ENCODE measurements around the gene NME8.

DNA sequence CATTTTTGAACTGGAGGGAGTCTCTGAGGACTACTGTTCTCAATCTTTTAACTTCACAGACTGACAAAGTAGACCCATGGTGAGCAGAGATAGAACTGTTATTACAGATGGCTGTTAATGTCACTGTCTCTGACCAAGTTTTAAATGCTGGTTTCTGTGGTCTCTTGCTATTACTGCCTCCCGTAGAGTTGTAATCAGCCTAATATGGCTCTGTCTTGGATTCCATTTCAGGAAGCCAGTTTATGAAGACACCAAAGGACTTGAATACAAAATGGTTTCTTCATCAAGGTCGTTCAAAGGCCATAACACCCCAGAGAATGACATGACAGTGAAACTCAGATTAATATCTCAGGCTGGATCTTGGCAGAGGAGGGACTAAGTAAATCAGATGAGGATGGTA, 64.4 kb downstream of the NME8 start:
- TF ChIP-seq EZH2 (IDR thresholded peaks at IDR 0.05; ENCODE audit: low read depth, unreplicated experiment) (no peak), EZH2phosphoT487 (IDR thresholded peaks at IDR 0.05; ENCODE audit: unreplicated experiment) (no peak), CREB1 (CRISPR knock-in tag; IDR thresholded peaks at IDR 0.05; ENCODE audit: low read depth) (no peak), POLR2AphosphoS5 (IDR thresholded peaks at IDR 0.05; ENCODE audit: low read depth) (no peak), JUNB (IDR thresholded peaks at IDR 0.05; ENCODE audit: unreplicated experiment) (no peak), ZNF331 (CRISPR knock-in tag; IDR thresholded peaks at IDR 0.05; ENCODE audit: low read depth) (no peak)
- TF ChIP-seq, protein P1, sequence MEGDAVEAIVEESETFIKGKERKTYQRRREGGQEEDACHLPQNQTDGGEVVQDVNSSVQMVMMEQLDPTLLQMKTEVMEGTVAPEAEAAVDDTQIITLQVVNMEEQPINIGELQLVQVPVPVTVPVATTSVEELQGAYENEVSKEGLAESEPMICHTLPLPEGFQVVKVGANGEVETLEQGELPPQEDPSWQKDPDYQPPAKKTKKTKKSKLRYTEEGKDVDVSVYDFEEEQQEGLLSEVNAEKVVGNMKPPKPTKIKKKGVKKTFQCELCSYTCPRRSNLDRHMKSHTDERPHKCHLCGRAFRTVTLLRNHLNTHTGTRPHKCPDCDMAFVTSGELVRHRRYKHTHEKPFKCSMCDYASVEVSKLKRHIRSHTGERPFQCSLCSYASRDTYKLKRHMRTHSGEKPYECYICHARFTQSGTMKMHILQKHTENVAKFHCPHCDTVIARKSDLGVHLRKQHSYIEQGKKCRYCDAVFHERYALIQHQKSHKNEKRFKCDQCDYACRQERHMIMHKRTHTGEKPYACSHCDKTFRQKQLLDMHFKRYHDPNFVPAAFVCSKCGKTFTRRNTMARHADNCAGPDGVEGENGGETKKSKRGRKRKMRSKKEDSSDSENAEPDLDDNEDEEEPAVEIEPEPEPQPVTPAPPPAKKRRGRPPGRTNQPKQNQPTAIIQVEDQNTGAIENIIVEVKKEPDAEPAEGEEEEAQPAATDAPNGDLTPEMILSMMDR (conservative IDR thresholded peaks at IDR 0.05; ENCODE audit: low read depth in 2 of 2) = no peak
- TF ChIP-seq, protein P2, sequence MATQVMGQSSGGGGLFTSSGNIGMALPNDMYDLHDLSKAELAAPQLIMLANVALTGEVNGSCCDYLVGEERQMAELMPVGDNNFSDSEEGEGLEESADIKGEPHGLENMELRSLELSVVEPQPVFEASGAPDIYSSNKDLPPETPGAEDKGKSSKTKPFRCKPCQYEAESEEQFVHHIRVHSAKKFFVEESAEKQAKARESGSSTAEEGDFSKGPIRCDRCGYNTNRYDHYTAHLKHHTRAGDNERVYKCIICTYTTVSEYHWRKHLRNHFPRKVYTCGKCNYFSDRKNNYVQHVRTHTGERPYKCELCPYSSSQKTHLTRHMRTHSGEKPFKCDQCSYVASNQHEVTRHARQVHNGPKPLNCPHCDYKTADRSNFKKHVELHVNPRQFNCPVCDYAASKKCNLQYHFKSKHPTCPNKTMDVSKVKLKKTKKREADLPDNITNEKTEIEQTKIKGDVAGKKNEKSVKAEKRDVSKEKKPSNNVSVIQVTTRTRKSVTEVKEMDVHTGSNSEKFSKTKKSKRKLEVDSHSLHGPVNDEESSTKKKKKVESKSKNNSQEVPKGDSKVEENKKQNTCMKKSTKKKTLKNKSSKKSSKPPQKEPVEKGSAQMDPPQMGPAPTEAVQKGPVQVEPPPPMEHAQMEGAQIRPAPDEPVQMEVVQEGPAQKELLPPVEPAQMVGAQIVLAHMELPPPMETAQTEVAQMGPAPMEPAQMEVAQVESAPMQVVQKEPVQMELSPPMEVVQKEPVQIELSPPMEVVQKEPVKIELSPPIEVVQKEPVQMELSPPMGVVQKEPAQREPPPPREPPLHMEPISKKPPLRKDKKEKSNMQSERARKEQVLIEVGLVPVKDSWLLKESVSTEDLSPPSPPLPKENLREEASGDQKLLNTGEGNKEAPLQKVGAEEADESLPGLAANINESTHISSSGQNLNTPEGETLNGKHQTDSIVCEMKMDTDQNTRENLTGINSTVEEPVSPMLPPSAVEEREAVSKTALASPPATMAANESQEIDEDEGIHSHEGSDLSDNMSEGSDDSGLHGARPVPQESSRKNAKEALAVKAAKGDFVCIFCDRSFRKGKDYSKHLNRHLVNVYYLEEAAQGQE (IDR thresholded peaks at IDR 0.05; ENCODE audit: unreplicated experiment) = no peak
- TF ChIP-seq, protein P3, sequence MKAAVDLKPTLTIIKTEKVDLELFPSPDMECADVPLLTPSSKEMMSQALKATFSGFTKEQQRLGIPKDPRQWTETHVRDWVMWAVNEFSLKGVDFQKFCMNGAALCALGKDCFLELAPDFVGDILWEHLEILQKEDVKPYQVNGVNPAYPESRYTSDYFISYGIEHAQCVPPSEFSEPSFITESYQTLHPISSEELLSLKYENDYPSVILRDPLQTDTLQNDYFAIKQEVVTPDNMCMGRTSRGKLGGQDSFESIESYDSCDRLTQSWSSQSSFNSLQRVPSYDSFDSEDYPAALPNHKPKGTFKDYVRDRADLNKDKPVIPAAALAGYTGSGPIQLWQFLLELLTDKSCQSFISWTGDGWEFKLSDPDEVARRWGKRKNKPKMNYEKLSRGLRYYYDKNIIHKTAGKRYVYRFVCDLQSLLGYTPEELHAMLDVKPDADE (IDR thresholded peaks at IDR 0.05) = no peak
- TF ChIP-seq, protein P4, sequence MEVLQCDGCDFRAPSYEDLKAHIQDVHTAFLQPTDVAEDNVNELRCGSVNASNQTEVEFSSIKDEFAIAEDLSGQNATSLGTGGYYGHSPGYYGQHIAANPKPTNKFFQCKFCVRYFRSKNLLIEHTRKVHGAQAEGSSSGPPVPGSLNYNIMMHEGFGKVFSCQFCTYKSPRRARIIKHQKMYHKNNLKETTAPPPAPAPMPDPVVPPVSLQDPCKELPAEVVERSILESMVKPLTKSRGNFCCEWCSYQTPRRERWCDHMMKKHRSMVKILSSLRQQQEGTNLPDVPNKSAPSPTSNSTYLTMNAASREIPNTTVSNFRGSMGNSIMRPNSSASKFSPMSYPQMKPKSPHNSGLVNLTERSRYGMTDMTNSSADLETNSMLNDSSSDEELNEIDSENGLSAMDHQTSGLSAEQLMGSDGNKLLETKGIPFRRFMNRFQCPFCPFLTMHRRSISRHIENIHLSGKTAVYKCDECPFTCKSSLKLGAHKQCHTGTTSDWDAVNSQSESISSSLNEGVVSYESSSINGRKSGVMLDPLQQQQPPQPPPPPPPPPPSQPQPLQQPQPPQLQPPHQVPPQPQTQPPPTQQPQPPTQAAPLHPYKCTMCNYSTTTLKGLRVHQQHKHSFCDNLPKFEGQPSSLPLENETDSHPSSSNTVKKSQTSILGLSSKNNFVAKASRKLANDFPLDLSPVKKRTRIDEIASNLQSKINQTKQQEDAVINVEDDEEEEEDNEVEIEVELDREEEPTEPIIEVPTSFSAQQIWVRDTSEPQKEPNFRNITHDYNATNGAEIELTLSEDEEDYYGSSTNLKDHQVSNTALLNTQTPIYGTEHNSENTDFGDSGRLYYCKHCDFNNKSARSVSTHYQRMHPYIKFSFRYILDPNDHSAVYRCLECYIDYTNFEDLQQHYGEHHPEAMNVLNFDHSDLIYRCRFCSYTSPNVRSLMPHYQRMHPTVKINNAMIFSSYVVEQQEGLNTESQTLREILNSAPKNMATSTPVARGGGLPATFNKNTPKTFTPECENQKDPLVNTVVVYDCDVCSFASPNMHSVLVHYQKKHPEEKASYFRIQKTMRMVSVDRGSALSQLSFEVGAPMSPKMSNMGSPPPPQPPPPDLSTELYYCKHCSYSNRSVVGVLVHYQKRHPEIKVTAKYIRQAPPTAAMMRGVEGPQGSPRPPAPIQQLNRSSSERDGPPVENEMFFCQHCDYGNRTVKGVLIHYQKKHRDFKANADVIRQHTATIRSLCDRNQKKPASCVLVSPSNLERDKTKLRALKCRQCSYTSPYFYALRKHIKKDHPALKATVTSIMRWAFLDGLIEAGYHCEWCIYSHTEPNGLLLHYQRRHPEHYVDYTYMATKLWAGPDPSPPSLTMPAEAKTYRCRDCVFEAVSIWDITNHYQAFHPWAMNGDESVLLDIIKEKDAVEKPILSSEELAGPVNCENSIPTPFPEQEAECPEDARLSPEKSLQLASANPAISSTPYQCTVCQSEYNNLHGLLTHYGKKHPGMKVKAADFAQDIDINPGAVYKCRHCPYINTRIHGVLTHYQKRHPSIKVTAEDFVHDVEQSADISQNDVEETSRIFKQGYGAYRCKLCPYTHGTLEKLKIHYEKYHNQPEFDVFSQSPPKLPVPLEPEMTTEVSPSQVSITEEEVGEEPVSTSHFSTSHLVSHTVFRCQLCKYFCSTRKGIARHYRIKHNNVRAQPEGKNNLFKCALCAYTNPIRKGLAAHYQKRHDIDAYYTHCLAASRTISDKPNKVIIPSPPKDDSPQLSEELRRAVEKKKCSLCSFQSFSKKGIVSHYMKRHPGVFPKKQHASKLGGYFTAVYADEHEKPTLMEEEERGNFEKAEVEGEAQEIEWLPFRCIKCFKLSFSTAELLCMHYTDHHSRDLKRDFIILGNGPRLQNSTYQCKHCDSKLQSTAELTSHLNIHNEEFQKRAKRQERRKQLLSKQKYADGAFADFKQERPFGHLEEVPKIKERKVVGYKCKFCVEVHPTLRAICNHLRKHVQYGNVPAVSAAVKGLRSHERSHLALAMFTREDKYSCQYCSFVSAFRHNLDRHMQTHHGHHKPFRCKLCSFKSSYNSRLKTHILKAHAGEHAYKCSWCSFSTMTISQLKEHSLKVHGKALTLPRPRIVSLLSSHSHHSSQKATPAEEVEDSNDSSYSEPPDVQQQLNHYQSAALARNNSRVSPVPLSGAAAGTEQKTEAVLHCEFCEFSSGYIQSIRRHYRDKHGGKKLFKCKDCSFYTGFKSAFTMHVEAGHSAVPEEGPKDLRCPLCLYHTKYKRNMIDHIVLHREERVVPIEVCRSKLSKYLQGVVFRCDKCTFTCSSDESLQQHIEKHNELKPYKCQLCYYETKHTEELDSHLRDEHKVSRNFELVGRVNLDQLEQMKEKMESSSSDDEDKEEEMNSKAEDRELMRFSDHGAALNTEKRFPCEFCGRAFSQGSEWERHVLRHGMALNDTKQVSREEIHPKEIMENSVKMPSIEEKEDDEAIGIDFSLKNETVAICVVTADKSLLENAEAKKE (CRISPR knock-in tag; IDR thresholded peaks at IDR 0.05) = no peak

Measured in GM23338 (cell line).